ENCODE data around the gene CELSR1.
A peak's percentile ranks its signal among the peaks of the same experiment; 100 is the strongest.

The CELSR1 gene

DNA sequence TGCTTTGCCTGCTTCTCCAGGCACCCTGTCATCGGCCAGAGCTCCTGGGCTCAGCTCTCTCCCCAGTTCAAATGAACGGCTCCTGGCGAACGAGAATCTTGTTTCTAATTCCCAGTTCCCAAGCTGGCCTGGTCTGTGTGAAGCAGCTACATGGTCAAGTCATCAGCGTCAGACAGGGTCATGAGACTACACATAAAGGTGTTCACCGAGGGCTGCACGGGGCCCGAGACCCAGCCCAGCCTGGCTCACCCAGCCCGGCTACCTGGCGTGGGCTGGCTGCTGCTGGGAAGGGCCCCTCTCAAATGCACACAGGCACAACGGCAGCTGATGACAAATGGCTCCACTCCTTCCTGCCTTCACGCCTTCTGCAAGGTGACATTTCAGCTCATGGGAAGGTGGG, 14.6 kb upstream of the CELSR1 start:
- DNase-seq (ENCODE audit: low spot score): no peak

GRCh38 chr22:46551321-46551720, 13.9 kb upstream of the CELSR1 start:
- no peak for DNase-seq (ENCODE audit: low spot score)

- no peak for DNase-seq (ENCODE audit: low spot score)
Measured at GRCh38 chr22:46549971-46550641, 12.7 kb upstream of the CELSR1 start.

GRCh38 chr22:46549563-46549840, 12.1 kb upstream of the CELSR1 start:
- no peak for DNase-seq (ENCODE audit: low spot score)

- no peak for DNase-seq (ENCODE audit: low spot score)
Measured at GRCh38 chr22:46547883-46548244, 10.4 kb upstream of the CELSR1 start.

GRCh38 chr22:46547179-46547882, 9.9 kb upstream of the CELSR1 start:
- DNase-seq (ENCODE audit: low spot score): no peak

GRCh38 chr22:46546466-46547178, 9.2 kb upstream of the CELSR1 start:
- DNase-seq (ENCODE audit: low spot score): no peak

DNA sequence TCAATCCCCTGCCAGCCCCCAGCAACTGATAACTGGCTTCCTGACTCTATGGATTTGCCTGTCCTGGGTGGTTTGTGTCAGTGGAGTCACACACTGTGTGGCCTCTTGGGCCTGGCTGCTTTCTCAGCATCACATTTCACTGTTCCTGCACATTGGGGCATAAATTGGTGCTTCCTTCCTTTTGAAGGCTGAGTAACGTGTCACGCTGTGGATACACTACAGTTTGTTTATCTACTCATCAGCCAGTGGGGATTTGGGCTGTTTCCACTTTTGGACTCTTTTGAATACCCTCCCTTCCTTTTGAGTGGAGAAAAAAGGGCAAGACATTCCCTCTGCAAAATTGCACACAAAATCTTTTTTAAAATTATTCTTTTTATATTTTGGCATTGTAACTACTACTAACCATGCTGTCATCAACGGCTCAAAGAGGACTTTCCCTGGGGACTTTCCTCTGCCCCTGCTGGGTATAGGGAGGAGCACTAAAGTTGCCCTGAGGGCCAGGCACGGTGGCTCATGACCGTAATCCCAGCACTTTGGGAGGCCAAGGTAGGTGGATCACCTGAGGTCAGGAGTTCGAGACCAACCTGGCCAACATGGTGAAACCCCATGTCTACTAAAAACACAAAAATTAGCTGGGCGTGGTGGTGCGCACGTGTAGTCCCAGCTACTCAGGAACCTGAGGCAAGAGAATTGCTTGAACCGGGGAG, 7.8 kb upstream of the CELSR1 start:
- no peak for DNase-seq (ENCODE audit: low spot score)

- DNase-seq (ENCODE audit: low spot score): peak; percentile 97
Measured at GRCh38 chr22:46542011-46542985, 4.9 kb upstream of the CELSR1 start.

DNA sequence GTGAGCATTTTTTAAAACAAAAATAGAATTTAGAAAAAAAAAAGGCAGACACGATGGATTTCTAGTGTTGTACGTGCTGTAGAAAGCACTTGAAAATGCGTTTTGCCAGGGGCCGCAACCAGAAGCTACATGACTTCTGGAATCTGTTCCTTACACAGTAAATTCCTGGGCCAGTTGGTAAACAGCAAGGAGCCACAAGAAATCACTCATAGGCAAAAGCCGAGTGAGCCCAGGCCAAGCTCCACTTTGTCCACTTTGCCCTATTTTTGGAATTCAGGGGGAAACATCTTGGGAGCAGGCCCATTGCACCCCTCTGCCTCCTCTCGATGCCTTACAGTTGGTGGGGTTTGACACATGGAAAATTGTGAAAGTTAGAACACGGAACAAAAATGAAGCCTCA, 4.1 kb upstream of the CELSR1 start:
- no peak for DNase-seq (ENCODE audit: low spot score)

DNA sequence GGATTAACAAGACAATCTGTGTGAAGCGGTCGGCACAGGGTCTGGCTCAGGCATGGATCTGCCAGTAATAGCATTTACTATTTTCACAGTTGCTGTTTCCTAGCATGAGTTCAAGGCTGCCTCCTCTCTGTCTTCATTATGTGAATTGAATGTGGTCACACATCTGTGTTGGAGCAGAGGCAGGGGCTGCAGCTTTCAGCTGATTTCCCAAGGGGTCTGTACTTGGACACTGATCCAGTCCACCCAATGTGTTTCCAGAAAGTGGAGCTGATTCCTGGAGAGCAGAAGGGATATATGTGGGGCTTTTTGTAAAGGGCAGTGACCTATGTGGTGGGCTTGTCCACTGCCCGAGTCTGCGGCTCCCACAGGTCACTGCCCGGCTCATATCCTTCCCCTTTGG, 3.5 kb upstream of the CELSR1 start:
- no peak for DNase-seq (ENCODE audit: low spot score)

DNA sequence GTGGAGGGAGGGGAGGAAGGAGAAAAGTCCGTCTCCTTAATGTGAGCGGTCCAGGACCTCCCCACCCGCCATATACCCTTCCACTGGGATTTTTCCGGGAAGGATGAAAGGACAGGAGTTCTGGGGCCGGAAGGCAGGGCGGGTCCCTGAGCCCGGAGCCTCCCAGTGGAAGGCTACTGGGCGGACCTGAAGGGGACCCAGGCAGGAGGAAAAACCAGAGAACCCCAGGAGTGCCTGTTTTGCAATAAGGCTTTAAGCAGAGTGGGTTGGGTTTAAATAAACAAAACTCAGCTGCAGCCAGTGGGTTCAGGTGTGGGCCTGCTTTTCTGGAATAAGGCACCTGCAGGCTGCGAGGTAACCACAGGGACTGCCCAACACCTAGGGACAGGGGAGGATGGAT, 1.7 kb upstream of the CELSR1 start:
- no peak for DNase-seq (ENCODE audit: low spot score)

- no peak for DNase-seq (ENCODE audit: low spot score)
Measured at GRCh38 chr22:46538814-46539160, 1.4 kb upstream of the CELSR1 start.

- peak; percentile 79 for DNase-seq (ENCODE audit: low spot score)
Measured at GRCh38 chr22:46537946-46538813, 760 bp upstream of the CELSR1 start.

DNA sequence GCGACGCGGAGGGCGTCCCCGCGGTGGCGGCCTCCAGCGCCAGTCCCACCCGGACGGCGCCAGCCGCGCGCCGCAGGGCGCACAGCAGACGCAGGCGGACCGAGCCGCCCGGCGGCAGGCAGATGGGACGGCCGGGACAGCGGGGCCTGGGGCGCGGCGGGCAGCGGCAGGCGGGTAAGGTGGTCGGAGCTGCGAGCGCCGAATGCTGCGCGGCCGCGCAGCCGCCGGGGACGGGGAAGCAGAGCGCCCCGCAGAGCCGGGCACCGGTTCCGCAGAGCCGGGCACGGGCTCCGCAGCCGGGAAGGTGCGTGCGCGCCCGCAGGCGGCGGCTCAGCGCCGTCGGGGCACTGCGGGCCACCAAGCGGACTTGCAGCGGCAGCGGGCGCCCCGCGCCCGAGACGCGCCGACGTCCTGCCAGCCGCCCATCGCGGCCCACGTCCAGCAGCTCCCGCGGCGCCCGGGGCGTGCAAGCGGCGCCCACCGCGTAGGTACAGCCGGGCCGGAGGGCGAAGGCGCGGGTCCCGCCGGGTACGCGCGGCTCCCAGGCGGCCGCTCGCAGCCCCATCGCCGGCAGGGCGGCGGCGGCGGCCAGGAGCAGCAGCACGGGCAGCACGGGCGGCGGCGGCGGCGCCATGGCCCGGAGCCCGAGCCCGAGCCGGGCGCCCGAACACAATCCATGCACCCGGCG, 739 bp downstream of the CELSR1 start:
- DNase-seq (ENCODE audit: low spot score): no peak

GRCh38 chr22:46535876-46536536, 1.4 kb downstream of the CELSR1 start:
- DNase-seq (ENCODE audit: low spot score): no peak

GRCh38 chr22:46534901-46535630, 2.4 kb downstream of the CELSR1 start:
- DNase-seq (ENCODE audit: low spot score): no peak

GRCh38 chr22:46534177-46534776, 3.1 kb downstream of the CELSR1 start:
- DNase-seq (ENCODE audit: low spot score): no peak

All from HuH-7 (cell line).